Inflammatory macrophage treated with lipopolysaccharide for 1 hour (primary cell): ENCODE data around the gene TMCC1.

Experiments
- DNase-seq, 2 donors: peaks; one replicate each; pipeline ENCODE4 v3.0.0-alpha.2; 2020 to 2022

The TMCC1 gene

DNA sequence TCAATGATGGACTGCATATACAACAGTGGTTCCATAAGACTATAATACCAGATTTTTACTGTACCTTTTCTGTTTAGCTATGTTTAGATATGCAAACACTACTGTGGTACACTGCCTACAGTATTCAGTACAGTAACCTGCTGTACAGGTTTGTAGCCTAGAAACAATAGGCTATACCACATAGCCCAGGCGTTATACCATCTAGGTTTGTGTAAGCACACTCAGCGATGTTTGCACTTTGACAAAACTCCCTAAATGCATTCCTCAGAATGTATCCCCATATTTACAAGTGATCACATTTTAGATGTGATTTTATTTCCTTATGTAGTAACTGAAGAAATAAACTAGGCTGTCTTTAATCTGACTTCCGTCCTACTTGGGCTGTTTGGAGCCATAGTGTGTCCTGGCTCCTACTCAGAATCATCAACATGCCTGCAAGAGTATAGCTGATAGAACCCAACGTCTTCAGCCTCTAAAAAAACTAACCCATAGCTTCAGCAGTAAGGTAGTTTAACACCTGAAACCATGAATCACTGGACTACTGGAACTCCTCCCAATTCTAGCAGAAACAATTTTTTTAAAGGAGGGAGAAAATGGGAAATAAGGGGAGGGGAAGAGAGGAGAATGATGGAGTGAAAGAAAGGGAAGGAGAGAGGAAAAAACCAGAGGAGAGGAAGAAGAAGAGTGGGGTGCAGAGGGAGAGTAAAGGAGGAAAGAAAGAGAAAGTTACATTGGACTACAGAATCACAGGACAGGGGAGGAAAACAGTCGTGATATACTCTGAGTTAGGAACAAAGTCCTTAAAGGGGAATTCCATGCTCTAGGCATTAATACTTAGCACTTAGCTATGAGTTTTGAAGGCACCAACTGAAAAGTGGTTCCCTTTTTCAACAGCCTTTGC is 219.4 kb downstream of the TMCC1 start:
- peak; percentile 36 to 44 for DNase-seq

GRCh38 chr3:129673012-129673411 is 220.5 kb downstream of the TMCC1 start:
- no peak for DNase-seq

DNA sequence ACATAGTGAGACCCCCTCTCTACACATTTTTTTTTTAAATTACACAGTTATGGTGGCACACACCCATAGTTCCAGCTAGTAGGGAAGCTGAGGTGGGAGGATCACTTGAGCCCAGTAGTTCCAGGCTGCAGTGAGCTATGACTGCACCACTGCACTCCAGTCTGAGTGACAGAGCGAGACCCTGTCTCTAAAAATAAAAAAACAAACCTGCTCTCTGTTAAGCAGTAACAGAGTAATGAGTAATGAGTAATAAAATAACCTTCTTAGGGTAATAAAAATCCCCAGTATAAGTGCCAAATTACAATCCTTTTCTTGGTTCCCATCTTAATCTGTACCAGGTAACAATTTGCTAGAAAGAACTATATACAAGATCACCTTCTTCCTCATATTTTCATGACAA is 221.1 kb downstream of the TMCC1 start:
- DNase-seq = no peak

DNA sequence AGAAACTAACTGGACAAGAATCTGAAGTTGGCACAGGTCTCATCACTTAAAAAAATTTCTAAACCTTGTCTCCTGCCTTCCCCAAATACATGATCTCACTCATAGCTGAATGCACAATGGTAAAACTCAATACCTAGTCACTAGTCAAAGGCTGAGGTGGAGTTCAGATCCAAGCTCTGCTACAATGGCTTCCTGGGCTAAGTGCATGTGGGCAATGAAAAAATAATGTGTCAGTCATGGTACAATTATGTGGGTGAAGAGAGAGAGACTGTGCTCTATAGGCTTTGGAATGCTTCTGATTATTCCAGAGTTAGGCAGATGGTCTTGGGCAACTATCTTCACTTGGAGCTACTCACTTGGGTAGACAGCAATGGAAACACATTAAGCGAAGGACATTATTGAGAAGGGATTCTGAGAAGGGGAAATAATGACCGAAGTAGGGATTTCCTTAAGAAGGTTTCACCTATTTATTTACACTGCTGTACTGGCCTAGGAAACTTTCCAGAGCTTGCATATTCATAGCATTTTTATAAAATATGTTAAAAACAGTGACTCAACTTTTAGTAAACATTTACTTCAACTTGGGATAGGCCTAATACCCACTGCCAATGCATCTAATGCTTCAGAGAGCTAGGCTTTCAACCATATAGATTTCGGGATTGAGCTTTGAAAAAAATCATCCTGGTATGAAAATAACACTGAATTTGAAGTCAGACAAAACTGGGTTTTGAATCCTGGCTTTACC is 228.3 kb downstream of the TMCC1 start:
- no peak for DNase-seq

DNA sequence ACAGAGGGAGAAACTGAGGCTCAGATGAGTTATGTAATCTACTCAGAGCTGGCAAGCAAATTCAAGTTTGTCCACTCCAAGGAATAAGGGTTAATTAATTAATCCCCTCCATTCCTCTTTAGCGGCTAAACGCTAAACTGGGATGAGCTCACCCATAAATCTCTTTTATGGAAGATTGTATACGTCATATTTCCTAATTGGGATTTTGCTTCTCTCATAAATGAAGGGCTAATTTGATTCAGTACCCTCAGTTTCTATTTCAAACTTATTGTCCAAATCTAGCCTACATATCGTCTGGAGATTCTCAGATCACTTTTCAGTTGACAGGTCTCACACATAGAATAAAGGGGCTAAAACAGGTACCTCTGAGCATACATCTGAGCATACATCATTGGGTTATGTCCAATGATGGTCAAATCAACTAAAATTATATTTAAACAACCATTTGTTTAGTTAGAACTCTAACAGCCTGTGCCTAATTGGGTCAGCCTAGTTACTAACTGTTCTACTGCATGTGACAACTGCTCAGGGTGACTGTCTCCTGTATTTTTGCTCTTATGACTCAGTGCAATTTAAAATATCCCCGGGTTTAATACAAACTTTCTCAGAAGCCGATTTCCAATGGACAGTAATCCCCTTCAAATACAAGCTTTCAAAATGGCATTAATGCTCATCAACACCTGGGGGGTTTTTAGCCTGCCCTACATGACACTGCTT is 229.4 kb downstream of the TMCC1 start:
- no peak for DNase-seq

DNA sequence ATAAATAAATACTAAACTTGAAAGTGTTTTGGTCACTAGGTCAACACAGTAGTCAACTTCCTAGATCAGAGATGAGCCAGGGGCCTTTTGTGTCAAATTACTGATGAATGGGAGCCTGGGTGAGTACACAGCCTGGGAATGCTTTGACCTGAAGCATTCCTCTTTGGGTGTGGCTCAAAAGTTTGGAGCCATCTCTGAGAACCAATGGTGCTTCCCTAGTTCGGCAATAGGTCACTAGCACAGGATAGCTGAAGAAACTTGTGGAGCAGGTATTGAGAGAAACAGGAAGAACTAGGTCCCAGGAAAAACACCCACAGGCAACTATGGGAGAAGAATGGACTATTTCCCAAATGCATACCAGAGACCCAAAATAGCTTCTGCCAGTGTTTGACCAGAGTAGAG is 230.5 kb downstream of the TMCC1 start:
- DNase-seq = no peak

- DNase-seq = peak; percentile 16 to 66
These were observed 231.3 kb downstream of the TMCC1 start for GRCh38 chr3:129662191-129662608.

DNA sequence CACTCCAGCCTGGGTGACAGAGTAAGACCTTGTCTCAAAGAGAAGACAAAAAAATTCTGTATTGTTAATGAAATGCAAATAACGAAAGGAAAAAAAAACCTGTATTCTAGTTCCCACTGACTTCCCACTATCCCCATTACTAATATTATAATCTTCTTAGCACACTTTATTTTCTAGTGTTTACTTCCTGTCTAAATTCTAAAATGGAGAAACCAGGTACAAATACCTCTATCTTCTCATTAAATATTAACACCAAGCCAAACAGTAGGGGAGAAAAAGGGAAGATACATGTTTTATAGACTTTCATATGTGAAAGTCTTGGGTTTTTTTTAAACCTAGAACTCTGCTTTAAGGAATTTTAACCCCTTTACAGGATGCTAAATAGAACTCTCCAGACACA is 231.7 kb downstream of the TMCC1 start:
- no peak for DNase-seq

GRCh38 chr3:129658110-129658843 is 235.2 kb downstream of the TMCC1 start:
- DNase-seq = peak in 1 of 2 donors; percentile 34

GRCh38 chr3:129657261-129658046 is 236.1 kb downstream of the TMCC1 start:
- DNase-seq = no peak

DNA sequence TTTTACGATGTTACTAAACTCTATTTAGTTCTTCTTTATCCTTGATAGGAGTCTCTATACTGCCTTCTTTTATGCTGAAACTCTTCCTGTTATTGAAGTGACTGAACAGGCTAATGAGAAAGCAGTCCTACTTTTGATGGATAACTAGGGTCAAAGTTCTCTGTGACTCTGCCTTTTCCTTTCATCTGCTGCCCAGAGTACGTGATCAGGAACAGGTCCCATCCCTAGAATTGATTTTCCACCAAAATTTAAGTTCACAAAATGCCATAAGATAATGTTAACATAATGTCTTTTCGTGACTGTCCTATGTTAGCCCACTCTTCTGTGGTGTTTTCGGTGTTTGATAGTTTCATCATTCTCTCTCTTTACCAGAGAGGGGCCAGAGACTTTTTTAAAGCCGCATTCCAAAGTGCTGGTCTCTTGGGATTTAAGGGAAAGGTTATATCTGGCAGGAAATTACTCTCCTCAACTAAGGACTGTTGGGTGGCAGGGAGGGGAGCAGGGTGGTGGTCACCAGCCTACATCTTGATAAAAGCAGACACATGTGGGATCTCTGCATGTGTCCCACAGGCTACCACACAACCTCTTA is 236.8 kb downstream of the TMCC1 start:
- DNase-seq = no peak

GRCh38 chr3:129655291-129655700 is 238.2 kb downstream of the TMCC1 start:
- no peak for DNase-seq

DNA sequence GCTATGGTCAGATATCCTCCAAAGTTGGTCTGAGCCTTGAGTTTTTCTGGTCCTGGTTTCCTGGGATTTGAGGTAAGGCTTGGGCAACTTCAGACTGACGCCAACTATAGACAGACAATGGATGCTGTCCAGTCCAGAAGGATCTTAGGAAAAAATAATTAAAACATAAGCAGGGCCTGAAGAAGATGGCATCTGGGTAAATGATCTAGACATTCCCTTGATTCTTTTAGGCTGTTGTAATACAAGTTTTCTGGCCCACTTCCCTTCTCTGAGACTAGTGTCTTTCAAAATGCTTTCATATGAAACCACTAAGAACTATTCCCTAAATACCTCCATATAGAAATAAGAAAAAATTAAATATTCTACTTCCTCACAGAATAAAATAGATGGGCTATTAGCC is 239.4 kb downstream of the TMCC1 start:
- no peak for DNase-seq

DNA sequence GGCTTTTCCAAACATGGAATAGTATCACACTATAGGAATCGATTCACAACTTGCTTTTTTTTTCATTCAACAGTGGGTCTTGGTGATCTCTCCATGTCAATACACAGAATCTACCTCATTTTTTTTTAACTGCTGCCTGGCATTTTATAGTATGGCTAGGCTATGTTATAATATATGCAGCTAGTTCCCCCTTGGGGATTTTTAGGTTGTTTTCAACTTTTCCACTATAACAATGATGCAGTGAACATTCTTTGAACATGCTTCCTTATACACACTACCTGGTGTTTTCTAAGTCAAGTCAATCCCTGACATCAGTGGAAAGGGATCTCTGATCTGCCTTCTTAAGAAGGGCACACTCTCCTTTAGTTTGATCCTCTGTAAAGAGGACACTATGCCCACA is 240.5 kb downstream of the TMCC1 start:
- DNase-seq = peak in 1 of 2 donors; percentile 16

GRCh38 chr3:129651435-129652202 is 241.9 kb downstream of the TMCC1 start:
- DNase-seq = no peak

DNA sequence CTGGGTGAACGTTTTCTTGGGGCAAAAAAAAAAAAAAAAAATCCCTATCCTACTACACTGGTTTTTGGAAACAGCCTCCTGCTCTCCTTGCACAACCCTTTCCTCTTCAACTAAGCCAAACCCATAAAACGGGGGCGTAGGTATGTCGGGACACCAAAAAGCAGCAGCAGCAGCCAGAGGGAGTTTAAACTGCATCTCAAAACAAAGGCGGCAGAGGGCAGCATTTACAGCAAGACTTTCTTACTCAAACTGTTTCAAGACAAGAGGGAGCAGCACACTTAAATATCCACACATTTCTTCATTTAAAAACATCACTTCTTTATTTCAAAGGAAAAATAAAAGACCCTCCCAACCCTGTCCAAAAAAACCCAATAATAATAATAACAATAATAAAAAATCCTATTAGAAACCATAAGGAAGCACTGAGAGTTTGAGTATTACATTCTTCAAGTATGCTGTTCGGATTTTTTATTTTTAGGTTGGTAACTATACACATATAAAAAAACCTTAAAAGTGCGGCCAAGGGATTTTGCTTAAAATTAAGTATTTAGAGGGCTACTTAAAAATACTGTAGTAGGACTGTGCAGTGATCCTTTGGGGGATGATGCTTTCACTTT is 243.1 kb downstream of the TMCC1 start:
- DNase-seq = peak; percentile 83 to 87

DNA sequence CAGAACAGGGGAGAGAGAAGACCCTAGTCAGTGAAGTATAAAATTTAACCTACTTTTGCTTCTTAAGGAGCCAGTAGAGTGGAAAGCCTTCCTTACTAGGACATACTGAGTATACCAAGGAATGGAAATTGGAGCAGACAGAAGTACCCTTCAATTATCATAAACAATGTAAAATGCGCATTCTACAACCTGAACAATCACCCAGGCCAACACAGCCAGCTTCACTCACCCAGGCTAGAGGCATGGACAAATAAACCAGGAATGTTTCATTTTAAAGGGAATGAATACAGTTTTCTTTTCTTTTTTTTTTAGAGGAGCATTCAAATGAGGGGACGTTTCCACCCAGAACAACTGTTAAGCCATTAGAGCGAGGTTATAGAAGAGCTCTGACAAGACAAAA is 245.1 kb downstream of the TMCC1 start:
- no peak for DNase-seq

- peak; percentile 65 to 67 for DNase-seq
These were observed 248.2 kb downstream of the TMCC1 start for GRCh38 chr3:129645286-129645685.

DNA sequence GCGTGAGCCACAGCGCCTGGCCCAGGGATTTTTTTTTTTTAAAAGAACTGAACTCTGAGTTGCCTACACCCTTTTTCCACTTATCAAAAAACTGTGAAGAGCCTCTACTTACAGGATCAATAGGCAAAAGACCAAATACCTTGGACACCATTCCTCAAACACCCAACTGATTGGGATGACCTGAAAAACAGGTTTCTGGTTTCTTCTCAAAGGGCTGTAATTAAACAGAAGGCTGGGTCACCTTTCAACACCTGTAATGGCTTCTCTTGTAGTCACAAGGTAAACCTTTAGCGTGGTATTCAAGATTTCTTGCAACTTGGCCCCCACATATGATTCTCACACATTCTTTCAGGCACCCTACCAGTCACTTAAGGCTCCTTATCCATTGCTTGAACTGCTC is 248.7 kb downstream of the TMCC1 start:
- no peak for DNase-seq
